Fibroblast of gingiva (primary cell): ENCODE measurements around the gene BCKDHB.
"Not testable (repeated sequence)": the region's sequence is repeated elsewhere in the genome, so short reads cannot be mapped to it uniquely, and the experiment has no call there.

ENCODE experiments used
- DNase-seq: peaks from one replicate; pipeline ENCODE4 v3.0.0-alpha.2; 2011; ENCODE audit warnings: low read depth

The BCKDHB gene

GRCh38 chr6:80209430-80209829, 103.0 kb downstream of the BCKDHB start:
- DNase-seq: no peak

- no peak for DNase-seq
Observed at GRCh38 chr6:80210618-80211017, 104.1 kb downstream of the BCKDHB start.

GRCh38 chr6:80211286-80211685, 104.8 kb downstream of the BCKDHB start:
- DNase-seq: no peak

GRCh38 chr6:80211890-80212289, 105.4 kb downstream of the BCKDHB start:
- not testable (repeated sequence) for DNase-seq

GRCh38 chr6:80214436-80215022, 108.1 kb downstream of the BCKDHB start:
- peak; percentile 50 for DNase-seq

GRCh38 chr6:80215063-80215462, 108.6 kb downstream of the BCKDHB start:
- no peak for DNase-seq

- peak; percentile 55 for DNase-seq
Observed at GRCh38 chr6:80217794-80218193, 111.3 kb downstream of the BCKDHB start.

- DNase-seq: peak; percentile 90
Observed at GRCh38 chr6:80223743-80224212, 117.3 kb downstream of the BCKDHB start.

GRCh38 chr6:80226151-80226550, 119.7 kb downstream of the BCKDHB start:
- DNase-seq: no peak

GRCh38 chr6:80226699-80227098, 120.2 kb downstream of the BCKDHB start:
- DNase-seq: no peak

- DNase-seq: no peak
Observed at GRCh38 chr6:80227545-80228105, 121.2 kb downstream of the BCKDHB start.

- no peak for DNase-seq
Observed at GRCh38 chr6:80233262-80233661, 126.8 kb downstream of the BCKDHB start.

- no peak for DNase-seq
Observed at GRCh38 chr6:80233958-80234357, 127.5 kb downstream of the BCKDHB start.

GRCh38 chr6:80234401-80234800, 127.9 kb downstream of the BCKDHB start:
- DNase-seq: no peak

- peak; percentile 22 for DNase-seq
Observed at GRCh38 chr6:80234908-80235307, 128.4 kb downstream of the BCKDHB start.

- DNase-seq: no peak
Observed at GRCh38 chr6:80235647-80236046, 129.2 kb downstream of the BCKDHB start.

GRCh38 chr6:80238754-80239153, 132.3 kb downstream of the BCKDHB start:
- DNase-seq: not testable (repeated sequence)

- no peak for DNase-seq
Observed at GRCh38 chr6:80245043-80245442, 138.6 kb downstream of the BCKDHB start.

GRCh38 chr6:80249897-80250296, 143.4 kb downstream of the BCKDHB start:
- no peak for DNase-seq

GRCh38 chr6:80250391-80250997, 144.0 kb downstream of the BCKDHB start:
- no peak for DNase-seq

GRCh38 chr6:80251321-80251720, 144.8 kb downstream of the BCKDHB start:
- DNase-seq: no peak

- no peak for DNase-seq
Observed at GRCh38 chr6:80254716-80255115, 148.2 kb downstream of the BCKDHB start.

GRCh38 chr6:80256691-80257090, 150.2 kb downstream of the BCKDHB start:
- no peak for DNase-seq

- peak; percentile 66 for DNase-seq
Observed at GRCh38 chr6:80259118-80259517, 152.6 kb downstream of the BCKDHB start.
